GM21786 (cell line): ENCODE measurements around the gene PCSK5.

ENCODE experiments used
- ATAC-seq: cut with Tn5 transposase; IDR thresholded peaks from one replicate; pipeline ENCODE4 v1.9.1; 2021; ENCODE audit not compliant: unreplicated experiment

The PCSK5 gene

GRCh38 chr9:75998096-75998780 lies 107.8 kb downstream of the PCSK5 start:
- ATAC-seq = no peak

- no peak for ATAC-seq
These were observed 111.0 kb downstream of the PCSK5 start for GRCh38 chr9:76001459-76001858.

- no peak for ATAC-seq
These were observed 112.6 kb downstream of the PCSK5 start for GRCh38 chr9:76003041-76003440.

- no peak for ATAC-seq
These were observed 114.1 kb downstream of the PCSK5 start for GRCh38 chr9:76004526-76004925.

- no peak for ATAC-seq
These were observed 117.5 kb downstream of the PCSK5 start for GRCh38 chr9:76007935-76008334.

- ATAC-seq = no peak
These were observed 123.3 kb downstream of the PCSK5 start for GRCh38 chr9:76013809-76014208.

- ATAC-seq = no peak
These were observed 127.8 kb downstream of the PCSK5 start for GRCh38 chr9:76018235-76018634.

- no peak for ATAC-seq
These were observed 128.3 kb downstream of the PCSK5 start for GRCh38 chr9:76018761-76019160.

GRCh38 chr9:76020652-76021051 lies 130.2 kb downstream of the PCSK5 start:
- no peak for ATAC-seq

GRCh38 chr9:76022317-76022716 lies 131.8 kb downstream of the PCSK5 start:
- ATAC-seq = no peak

GRCh38 chr9:76023715-76024195 lies 133.3 kb downstream of the PCSK5 start:
- ATAC-seq = no peak

GRCh38 chr9:76025286-76025685 lies 134.8 kb downstream of the PCSK5 start:
- ATAC-seq = no peak

- ATAC-seq = no peak
These were observed 136.3 kb downstream of the PCSK5 start for GRCh38 chr9:76026796-76027195.

GRCh38 chr9:76027416-76027815 lies 136.9 kb downstream of the PCSK5 start:
- ATAC-seq = no peak

GRCh38 chr9:76027861-76028260 lies 137.4 kb downstream of the PCSK5 start:
- ATAC-seq = no peak

GRCh38 chr9:76032038-76032796 lies 141.7 kb downstream of the PCSK5 start:
- no peak for ATAC-seq

GRCh38 chr9:76032797-76033373 lies 142.4 kb downstream of the PCSK5 start:
- no peak for ATAC-seq

GRCh38 chr9:76034049-76034448 lies 143.6 kb downstream of the PCSK5 start:
- no peak for ATAC-seq

GRCh38 chr9:76036762-76037161 lies 146.3 kb downstream of the PCSK5 start:
- no peak for ATAC-seq

GRCh38 chr9:76037587-76038225 lies 147.2 kb downstream of the PCSK5 start:
- ATAC-seq = no peak

GRCh38 chr9:76038431-76038830 lies 148.0 kb downstream of the PCSK5 start:
- no peak for ATAC-seq
